AG09319 (cell line): ENCODE data around the gene ZMIZ2.

Experiments used
- DNase-seq: peaks from one replicate; pipeline ENCODE4 v3.0.0-alpha.2; 2010; ENCODE audit warnings: low read depth; ENCODE audit errors: extremely low read depth
- TF ChIP-seq, protein P1 (sequence below): IDR thresholded peaks from 2 replicates; pipeline ENCODE4 v1.5.1; 2011; ENCODE audit warnings: low read depth, mild to moderate bottlenecking, inconsistent platforms, low read length, moderate library complexity

ZMIZ2 gene

GRCh38 chr7:44738876-44739665 lies 9.6 kb upstream of the ZMIZ2 start:
- TF ChIP-seq, protein P1, sequence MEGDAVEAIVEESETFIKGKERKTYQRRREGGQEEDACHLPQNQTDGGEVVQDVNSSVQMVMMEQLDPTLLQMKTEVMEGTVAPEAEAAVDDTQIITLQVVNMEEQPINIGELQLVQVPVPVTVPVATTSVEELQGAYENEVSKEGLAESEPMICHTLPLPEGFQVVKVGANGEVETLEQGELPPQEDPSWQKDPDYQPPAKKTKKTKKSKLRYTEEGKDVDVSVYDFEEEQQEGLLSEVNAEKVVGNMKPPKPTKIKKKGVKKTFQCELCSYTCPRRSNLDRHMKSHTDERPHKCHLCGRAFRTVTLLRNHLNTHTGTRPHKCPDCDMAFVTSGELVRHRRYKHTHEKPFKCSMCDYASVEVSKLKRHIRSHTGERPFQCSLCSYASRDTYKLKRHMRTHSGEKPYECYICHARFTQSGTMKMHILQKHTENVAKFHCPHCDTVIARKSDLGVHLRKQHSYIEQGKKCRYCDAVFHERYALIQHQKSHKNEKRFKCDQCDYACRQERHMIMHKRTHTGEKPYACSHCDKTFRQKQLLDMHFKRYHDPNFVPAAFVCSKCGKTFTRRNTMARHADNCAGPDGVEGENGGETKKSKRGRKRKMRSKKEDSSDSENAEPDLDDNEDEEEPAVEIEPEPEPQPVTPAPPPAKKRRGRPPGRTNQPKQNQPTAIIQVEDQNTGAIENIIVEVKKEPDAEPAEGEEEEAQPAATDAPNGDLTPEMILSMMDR, result no peak
- no peak for DNase-seq

DNA sequence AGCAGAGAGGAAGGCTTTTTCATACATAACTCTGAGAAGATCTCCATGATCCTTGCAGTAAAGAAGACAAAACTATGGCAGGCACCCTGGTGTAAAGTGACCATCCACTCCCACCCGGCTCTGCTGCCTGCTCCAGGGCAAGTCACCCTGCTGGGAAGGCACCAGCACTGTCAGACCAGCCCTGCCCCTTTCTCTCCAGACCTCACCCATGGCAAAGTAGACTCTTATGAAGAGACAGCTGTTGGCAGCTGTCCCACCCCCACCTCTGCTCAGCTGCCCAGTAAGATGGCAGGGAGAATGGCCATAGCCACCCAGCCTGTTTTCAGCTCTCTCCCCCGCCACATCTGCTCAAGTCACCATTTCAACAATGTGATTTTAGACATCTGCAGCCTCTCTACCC lies 8.6 kb upstream of the ZMIZ2 start:
- TF ChIP-seq, protein P1, result no peak
- DNase-seq, result no peak

DNA sequence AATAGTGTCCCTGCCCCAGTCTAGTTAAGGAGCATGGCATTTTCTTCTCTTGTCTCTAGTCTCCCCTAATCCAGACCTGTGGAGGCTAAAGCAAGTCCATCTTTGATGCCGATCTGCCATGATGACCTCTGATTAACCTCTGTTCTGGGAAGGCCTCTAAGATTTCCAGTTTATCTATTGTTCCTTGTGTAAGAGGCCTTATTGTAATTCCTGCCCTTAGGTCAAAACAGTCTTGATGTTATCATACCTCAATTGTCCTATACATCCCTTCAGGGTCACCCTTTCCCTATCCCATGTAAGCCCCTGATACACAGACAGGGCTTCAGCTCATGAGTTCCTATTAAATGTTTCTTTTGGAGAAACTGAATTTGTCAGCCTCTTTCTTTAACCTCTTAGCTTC lies 4.9 kb upstream of the ZMIZ2 start:
- DNase-seq, result no peak
- TF ChIP-seq, protein P1, result no peak

- DNase-seq, result no peak
- TF ChIP-seq, protein P1, result no peak
Measured at GRCh38 chr7:44748948-44749731, 493 bp downstream of the ZMIZ2 start.

DNA sequence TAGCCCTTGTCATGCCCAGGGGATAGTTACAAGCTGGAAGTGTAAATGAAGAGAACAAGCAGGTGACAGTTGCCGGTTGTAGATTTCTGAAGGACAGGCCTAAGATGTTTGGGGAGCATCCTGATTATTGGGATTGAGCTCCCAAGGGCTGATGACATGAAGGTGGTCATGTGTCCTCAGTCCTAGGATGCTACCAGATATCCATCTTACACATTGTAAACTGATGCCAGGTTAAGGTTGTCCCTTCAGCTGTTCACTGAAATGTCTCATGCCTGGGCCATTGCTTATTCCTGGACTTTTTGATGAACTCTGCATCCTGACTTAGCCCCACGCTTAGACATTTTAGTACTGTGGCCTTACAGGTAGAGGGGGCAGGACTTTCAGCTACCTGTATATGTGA lies 1.3 kb downstream of the ZMIZ2 start:
- DNase-seq, result no peak
- TF ChIP-seq, protein P1, result no peak

- DNase-seq, result no peak
- TF ChIP-seq, protein P1, result no peak
Measured at GRCh38 chr7:44750424-44750823, 1.8 kb downstream of the ZMIZ2 start.

- TF ChIP-seq, protein P1, result no peak
- DNase-seq, result no peak
Measured at GRCh38 chr7:44750921-44751571, 2.4 kb downstream of the ZMIZ2 start.
